Erythroblast (primary cell): Measurements from ENCODE around the gene CNTNAP5.
"Not testable (repeated sequence)": the region's sequence is repeated elsewhere in the genome, so short reads cannot be mapped to it uniquely, and the experiment has no call there.

Experiments used
- DNase-seq, 2 experiments: peaks; one replicate each; lab custom pipeline; 2025; lab: John Stamatoyannopoulos, UW
- GATA1 ChIP-seq: IDR thresholded peaks from 2 replicates; pipeline ENCODE4 v1.6.1; 2011; ENCODE audit warnings: low read depth, mild to moderate bottlenecking, control low read depth, low read length, moderate library complexity
- POLR2A ChIP-seq: IDR thresholded peaks from 2 replicates; pipeline ENCODE4 v1.6.1; 2011; ENCODE audit warnings: mild to moderate bottlenecking, low read length

The CNTNAP5 gene

DNA sequence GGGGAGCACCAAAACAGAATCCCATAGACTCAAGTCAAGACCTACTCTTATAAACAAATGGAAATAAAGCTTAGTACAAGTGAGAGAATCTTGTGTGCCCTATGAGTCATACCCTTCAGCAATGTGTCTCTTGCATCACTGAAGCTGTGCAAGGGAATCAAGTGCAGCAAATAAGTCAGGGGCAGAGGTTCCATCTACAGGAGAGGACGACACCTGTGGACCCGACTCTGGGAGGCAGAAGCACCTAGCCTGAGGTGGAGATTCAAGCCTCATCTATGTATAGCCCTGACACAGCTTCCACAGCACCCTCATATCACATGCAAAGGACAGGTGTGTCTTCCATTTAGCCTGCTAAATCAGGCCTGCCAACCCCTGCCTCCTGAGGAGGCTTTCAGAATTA, 298.2 kb downstream of the CNTNAP5 start:
- TF ChIP-seq POLR2A: no peak
- TF ChIP-seq GATA1: no peak
- no peak for DNase-seq

- TF ChIP-seq POLR2A: no peak
- TF ChIP-seq GATA1: no peak
These were observed 300.8 kb downstream of the CNTNAP5 start for GRCh38 chr2:124325667-124326440.

GRCh38 chr2:124327303-124327702, 302.2 kb downstream of the CNTNAP5 start:
- no peak for DNase-seq
- TF ChIP-seq POLR2A (no peak), GATA1 (no peak)

More at GRCh38 chr2:124325667-124326440, 300.8 kb downstream of the CNTNAP5 start:
- DNase-seq: no peak

DNA sequence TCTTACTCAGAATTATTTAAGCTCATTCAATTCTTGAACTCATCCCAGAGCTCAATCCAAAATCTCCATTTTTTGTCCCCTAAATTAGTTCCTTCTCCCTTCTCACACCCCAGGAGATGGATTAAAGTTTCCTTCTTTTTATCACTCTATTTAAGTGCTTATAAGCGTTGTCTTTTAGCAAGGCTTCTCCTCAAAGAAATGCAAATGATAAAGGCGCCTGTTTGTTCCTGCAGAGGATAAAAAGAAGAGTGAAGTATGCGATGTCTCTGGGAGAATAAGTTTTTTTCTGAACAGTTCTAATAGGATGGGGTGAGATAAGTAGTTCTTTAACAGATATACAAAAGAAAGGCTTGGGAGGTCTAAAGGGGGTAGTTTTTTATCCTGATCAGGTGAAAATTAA, 303.3 kb downstream of the CNTNAP5 start:
- no peak for TF ChIP-seq GATA1
- no peak for TF ChIP-seq POLR2A
- no peak for DNase-seq

- DNase-seq: no peak
- TF ChIP-seq POLR2A: no peak
- TF ChIP-seq GATA1: no peak
These were observed 308.7 kb downstream of the CNTNAP5 start for GRCh38 chr2:124333784-124334183.

DNA sequence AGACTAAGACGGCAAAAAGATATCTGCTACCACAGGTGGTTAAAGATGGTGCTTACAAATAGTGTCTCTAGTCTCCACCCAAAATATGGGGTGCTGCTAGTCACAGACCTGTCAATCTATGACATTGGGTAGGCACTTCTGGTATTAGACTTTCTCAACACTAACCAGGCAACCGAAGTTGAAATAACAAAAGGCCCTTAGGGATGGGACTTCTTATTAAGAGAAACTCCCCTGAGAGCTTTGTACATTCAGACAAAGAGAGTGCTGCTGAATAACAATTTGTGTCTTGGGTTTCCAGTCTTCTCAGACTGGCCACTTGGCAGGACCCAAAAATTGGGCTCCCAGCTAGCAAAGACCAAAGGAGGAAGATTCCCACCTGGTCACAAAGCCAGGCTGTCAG, 310.0 kb downstream of the CNTNAP5 start:
- TF ChIP-seq POLR2A (no peak), GATA1 (no peak)
- no peak for DNase-seq

DNA sequence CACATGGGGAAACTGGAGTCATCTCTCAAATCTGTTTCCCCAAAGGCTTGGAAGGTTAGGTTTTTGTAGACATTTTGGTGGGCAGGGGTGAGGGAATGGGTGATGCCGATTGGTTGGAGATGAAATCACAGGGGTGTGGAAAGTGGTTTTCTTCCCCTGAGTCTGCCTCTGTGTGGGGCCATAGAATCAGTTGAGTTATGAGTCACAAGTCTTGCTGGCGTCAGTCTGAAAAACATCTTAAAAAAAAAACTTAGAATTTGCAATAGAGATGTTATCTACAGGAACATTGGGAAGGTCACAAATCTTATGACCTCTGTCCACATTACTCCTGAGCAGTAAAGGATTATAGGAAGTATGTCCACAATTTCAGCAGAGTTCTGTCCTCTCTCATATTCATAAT, 314.6 kb downstream of the CNTNAP5 start:
- no peak for DNase-seq
- TF ChIP-seq GATA1 (no peak), POLR2A (no peak)

GRCh38 chr2:124343827-124344498, 318.9 kb downstream of the CNTNAP5 start:
- TF ChIP-seq GATA1: no peak
- no peak for DNase-seq

GRCh38 chr2:124347209-124347608, 322.1 kb downstream of the CNTNAP5 start:
- DNase-seq: no peak
- no peak for TF ChIP-seq POLR2A
- no peak for TF ChIP-seq GATA1

- TF ChIP-seq GATA1 (no peak), POLR2A (no peak)
- DNase-seq: no peak
These were observed 328.6 kb downstream of the CNTNAP5 start for GRCh38 chr2:124353656-124354055.

DNA sequence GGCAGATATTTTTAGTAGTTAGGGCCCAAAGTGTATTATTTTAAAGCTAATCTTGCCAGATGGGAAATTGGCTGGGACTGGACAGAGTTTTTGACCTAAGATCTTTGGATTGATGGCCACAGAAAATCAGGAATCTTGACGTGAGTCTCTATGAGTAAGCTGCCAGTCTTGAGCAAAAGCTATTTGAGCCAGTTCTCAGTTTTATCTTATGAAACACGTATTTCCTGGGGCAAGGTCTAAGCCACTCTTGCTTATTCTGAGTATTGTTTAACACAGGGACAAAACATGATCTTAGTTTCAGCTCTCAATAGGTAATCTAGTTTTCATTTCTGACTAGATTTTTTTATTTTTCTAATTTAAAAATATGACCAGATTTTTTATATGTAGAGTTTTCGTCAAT, 329.4 kb downstream of the CNTNAP5 start:
- no peak for DNase-seq
- TF ChIP-seq GATA1 (no peak), POLR2A (no peak)

DNA sequence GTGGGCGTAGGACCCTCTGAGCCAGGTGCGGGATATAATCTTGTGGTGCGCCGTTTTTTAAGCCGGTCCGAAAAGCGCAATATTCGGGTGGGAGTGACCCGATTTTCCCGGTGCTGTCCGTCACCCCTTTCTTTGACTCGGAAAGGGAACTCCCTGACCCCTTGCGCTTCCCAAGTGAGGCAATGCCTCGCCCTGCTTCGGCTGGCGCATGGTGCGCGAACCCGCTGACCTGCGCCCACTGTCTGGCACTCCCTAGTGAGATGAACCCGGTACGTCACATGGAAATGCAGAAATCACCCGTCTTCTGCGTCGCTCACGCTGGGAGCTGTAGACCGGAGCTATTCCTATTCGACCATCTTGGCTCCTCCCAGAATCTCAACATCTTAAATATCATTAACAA, 336.9 kb downstream of the CNTNAP5 start:
- DNase-seq: not testable (repeated sequence)

DNA sequence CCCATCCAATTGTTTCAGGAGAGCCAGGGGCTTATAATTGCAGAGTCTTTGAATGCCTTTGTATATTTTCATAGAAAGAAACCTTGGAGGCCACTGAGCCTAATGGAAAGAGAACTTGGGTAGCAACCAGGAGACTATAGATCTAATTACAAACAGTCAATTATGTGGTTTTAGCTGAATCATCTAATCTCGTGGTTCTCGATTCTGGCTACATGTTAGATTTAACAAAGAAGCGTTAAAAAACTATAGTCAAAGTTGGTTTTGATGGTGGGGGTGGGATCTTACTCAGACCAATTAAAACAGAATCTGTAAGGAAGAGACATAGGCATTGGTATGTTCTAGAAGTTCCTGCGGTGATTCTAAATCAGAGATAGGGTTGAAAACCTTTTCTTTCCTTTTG, 344.1 kb downstream of the CNTNAP5 start:
- DNase-seq: no peak
- TF ChIP-seq POLR2A (no peak), GATA1 (no peak)

DNA sequence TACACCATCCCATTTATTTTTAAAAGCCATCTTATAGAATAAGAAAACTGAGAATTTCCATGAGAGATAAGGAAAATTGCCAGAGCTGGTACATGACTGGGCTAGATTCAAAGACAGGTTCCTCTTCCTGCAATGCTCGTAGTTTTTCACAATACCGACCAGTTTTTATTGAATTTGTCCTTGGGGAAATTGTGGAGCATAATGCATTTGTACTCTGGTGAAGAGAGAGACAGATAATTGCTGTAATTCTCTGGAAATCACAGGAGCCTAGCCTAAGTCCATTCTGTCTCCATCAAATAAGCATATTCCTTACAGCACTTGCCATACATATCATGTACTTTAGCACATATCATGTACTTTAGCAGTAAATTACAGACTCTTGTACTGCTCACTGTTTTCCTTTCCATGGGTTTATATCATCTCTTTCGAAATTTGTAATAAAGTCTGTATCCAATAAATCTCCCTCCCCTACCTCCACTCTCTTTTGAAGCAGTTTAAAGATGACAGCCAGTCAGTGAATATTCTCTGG, 355.2 kb downstream of the CNTNAP5 start:
- no peak for TF ChIP-seq GATA1
- TF ChIP-seq POLR2A: no peak
- no peak for DNase-seq
